NCI-H1694 treated with DMSO at 0.1 percent for 48 hours (cell line): ENCODE results near the gene SZT2.
"Not testable (repeated sequence)": the region's sequence is repeated elsewhere in the genome, so short reads cannot be mapped to it uniquely, and the experiment has no call there.

Experiments
- DNase-seq: peaks from one replicate; lab custom pipeline; 2025; lab: John Stamatoyannopoulos, UW

The SZT2 gene

DNA sequence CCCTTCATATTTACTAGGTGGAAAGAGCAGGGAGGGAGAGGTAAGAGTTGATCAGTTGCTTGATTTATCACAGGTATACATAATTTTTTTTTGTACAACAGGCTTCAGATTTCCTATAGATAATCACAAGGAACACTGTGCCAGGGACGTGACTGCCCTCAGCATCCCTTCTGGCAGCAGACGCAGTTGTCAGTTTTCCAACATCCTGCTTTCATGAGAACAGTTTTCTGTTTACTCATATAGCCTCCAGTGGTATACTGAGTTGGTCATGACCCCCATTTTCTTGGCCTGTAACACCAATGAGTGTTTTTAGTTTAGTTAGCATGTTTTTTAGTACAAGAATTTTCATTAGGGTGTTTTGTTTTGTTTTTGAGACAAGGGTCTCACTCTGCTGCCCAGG is 103.1 kb downstream of the SZT2 start:
- DNase-seq = no peak

DNA sequence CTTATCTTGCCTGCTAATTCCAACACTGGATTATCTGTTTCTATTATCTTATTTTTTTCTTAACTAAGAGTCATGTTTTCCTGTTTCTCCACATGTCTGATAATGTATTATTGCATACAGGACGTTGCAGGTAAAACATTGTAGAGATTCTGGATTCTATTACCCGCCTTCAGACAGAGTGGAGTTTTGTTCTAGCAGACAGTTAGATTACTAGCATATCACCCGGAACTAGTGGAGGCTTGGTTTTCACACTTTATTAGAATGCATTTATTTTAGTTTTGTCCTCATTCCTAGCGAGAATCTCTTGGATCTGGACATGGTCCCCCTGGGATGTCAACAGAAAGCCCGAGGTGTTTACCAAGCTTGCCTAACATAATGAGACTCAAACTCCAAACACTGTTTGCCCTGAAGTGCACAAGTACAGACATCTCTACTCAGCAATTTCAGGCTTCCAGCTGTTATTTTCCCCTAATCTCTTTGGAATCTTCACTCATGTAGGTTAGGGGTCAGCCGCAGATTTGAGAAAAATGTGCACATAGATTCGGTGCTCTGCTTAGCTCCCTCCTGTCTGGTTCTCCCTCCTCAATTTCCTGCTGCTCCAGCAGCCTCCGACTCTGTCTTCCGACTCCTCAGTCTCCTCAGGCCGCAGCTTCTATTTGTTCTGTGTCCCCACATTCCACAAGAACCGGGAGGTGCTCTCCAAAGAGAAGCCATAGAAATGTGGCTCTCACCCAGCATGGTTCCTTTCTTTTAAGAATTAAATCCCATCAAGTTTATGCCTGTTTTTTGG is 104.2 kb downstream of the SZT2 start:
- DNase-seq = no peak

DNA sequence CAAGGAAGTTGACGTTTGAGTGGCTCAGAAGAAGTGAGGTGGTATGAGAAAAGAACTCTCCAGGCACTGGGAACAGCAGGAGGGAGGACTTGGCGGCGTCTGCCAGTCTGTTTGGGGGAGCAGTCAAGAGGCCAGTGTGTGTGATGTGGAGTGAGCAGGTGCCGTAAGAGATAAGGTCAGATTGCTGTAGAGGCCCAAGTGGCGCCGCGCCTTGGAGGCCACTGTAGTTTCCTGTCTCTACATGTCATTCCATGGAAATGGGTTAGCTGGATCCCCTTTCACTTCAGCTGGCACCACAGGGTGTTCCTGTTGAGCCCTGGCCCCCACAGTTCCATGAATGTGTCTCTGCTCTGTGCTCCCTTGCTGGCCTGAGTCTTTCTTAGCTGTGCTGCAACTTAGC is 105.5 kb downstream of the SZT2 start:
- no peak for DNase-seq

- no peak for DNase-seq
These were observed 110.2 kb downstream of the SZT2 start for GRCh38 chr1:43499898-43500297.

DNA sequence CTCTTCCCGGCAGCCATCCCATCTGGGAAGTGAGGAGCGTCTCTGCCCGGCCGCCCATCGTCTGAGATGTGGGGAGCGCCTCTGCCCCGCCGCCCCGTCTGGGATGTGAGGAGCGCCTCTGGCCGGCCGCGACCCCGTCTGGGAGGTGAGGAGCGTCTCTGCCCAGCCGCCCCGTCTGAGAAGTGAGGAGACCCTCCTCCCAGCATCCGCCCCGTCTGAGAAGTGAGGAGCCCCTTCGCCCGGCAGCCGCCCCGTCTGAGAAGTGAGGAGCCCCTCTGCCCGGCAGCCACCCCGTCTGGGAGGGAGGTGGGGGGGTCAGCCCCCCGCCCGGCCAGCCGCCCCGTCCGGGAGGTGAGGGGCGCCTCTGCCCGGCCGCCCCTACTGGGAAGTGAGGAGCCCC is 112.1 kb downstream of the SZT2 start:
- DNase-seq = not testable (repeated sequence)

DNA sequence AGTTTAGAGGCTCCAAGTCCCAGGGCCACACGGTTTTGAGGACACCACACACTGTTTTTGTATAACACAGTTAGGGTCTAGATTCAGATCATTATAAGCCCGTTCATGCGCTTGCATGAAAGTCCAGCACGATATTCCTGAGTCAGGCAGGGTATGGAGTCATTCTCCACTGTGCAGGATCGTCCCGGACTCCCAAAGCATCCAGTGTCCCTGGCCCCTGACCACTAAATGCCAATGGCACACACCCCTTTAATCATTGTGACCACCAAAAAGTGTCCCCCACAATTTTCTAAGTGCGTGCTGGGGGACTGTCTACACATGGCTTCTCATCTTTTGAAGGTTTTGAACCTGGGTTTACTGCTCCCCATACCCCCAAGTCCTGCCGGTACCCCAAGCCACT is 113.8 kb downstream of the SZT2 start:
- no peak for DNase-seq
